SJSA1 (cell line): ENCODE results near the gene RFX1. TPM values are rescaled to one million over a fixed set of nuclear protein-coding genes. Genes with fewer than 3 reads are reported as not detected.

Experiments used
- DNase-seq, 2 experiments: peaks; one replicate each; pipeline ENCODE4 v3.0.0-alpha.2; 2015 to 2020; ENCODE audit warnings: low spot score in 2 of 2, low read depth in 1 of 2
- H3K27ac ChIP-seq: fragments of 250-450 bp; sonication (Bioruptor Pico); 2 replicates; pipeline ENCODE4 v1.5.1; 2020; ENCODE audit warnings: mild to moderate bottlenecking, moderate library complexity
- H3K27me3 ChIP-seq: fragments of 250-450 bp; sonication (Bioruptor Pico); replicated peaks from 2 replicates; pipeline ENCODE4 v1.5.1; 2020; ENCODE audit warnings: mild to moderate bottlenecking, moderate library complexity
- H3K36me3 ChIP-seq: fragments of 250-450 bp; sonication (Bioruptor Pico); 2 replicates; pipeline ENCODE4 v1.5.1; 2020; ENCODE audit warnings: mild to moderate bottlenecking
- H3K4me1 ChIP-seq: fragments of 250-450 bp; sonication (Bioruptor Pico); replicated peaks from 2 replicates; pipeline ENCODE4 v1.6.1; 2021; ENCODE audit warnings: mild to moderate bottlenecking
- H3K4me3 ChIP-seq: fragments of 250-450 bp; sonication (Bioruptor Pico); 2 replicates; pipeline ENCODE4 v1.5.1; 2020; ENCODE audit warnings: mild to moderate bottlenecking
- H3K9me3 ChIP-seq: fragments of 250-450 bp; sonication (Bioruptor Pico); replicated peaks from 2 replicates; pipeline ENCODE4 v1.5.1; 2020; ENCODE audit warnings: mild to moderate bottlenecking
- total RNA-seq: library from RNA; depleted of rRNA; stranded (reverse); fragments of >200 nt; shearing (Covaris generic); gene quantifications from 2 replicates; pipeline ENCODE4 v1.2.3, GENCODE V29; 2014

Gene RFX1
- total RNA-seq, 1 experiment from 2014 or later, result 2.6 TPM

DNA sequence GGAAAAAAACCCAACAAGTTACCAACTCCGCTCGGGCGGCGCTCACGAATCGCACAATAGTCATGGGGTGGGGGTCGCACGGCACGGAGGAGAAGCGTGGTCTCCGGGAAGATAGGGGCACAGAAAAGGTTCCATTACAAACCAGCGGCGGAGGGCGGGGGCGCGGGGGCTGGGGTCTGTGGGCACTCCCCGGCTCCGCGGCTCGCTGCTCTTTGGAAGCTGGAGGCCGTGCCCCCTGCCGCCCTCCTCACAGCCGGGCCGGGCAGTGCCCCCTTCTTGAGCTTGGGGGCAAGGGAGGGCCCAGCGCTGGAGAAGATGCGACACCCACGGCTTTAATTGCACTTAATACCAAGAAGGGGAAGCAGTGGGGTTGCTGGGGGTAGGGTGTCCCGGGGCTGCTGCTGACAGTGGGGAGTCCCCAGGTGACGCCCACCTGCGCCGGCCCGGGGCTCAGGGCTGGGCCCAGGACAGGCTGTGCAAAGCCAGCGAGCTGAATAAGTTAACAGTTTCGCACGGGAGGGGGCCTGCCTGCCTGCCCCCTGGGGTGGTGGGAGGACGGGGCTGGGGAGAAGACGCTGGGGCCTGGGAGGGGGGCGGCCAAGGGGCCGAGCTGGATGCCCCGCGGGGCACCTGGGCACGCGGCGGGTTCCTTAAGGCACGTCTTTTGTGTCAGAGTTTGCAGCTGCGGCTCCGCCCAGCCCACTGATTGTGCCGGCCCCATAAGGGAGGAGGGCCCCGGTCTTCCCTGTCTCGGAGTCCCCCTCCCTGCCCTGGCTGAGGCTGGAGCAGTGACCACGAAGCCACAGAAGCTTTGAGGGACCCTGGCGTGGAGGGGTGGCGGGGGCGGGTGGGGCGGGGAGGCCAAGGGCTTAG, 44.1 kb downstream of the RFX1 start:
- no peaks in the 10 kb centered on the region for H3K9me3 ChIP-seq
- H3K4me1 ChIP-seq, result peaks cover 16% of the 10 kb centered on the region
- H3K27me3 ChIP-seq, result no peaks in the 10 kb centered on the region
- DNase-seq, result no peak
- H3K36me3 ChIP-seq, result peaks cover 65% of the 10 kb centered on the region
- no peak overlapping the region for H3K27ac ChIP-seq
- H3K4me3 ChIP-seq, result no peak overlapping the region

DNA sequence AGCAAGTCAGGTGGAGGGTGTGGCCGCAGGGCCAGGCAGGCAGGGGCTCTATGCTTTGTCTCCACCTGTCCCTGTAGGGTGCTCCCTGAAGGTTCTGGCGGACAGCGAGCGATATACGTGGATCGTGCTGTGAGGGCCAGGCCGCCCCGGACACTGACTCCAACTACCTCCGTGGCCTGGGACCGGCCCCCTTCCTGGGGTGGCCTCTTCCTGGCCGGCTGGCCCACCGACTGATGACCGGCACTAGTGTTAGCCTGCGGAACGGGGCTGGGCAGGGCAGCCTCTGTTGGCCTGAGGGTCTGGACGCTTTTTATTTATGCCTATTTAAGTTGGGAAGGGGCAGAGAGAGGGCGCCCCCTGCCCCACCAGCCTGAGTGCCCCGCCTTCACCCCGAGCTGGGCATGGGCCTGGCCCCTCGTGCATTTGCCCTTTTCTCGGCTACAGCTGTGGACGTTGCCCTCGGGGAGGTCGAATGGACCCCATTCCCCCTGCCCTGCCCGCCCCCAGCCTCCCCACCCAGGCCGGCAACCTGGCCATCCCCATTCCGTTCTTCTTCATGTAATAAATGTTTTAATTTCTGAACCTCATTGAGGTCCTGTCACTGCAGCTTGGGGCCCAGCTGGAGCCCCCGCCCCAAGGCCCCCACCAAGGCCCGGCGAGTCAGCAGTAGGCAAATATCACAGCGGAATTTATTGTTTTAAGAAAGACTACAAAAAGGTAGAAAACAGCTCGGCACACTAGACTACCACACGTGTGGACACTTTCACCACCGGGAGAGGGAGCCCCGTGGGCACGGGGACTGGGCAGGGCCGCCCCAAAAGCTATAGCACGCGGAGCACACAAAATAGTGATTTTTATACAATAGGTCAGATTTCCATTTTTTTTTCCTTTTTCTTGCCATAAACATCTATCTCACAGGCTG, 45.0 kb downstream of the RFX1 start:
- Histone ChIP-seq H3K9me3 (no peaks in the 10 kb centered on the region), H3K27ac (no peak overlapping the region)
- no peak for DNase-seq

DNA sequence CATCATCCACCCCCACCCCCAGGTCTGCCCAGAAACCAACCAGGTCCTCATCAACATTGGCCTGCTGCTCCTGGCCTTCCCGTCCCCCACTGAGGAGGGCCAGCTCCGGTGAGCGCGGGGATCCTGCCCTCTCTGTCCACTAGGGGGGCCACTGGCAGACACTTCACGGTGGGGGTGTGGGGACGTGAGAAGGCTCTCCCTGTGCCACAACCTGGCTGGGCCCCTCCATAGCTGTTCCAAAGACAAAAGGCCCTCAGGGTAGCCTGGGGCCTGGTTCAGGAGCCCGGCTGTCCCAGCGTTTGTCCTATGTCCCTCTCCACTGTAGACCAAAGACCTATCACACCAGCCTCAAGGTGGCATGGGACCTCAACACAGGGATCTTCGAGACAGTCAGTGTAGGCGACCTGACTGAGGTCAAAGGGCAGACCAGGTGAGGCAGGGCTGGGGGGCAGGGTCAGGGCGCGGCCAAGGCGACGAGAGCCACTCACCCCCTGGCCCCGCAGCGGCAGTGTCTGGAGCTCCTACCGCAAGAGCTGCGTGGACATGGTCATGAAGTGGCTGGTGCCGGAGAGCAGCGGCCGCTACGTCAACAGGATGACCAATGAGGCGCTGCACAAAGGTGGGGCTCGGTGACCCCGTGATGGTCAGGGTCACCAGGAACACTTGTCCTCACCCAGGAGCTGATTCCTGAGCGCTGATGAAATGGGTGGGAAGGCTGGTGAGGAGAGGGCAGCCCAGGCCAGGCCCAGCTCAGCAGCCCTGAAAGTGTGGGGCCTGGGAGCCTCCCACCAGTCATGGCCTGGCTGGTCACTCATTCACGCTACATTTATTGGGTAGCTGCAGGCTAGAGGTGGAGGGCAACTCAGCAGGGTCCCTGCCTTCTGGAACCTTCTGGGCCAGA, 45.9 kb downstream of the RFX1 start:
- peaks cover 10% of the 10 kb centered on the region for H3K4me1 ChIP-seq
- peaks cover 69% of the 10 kb centered on the region for H3K36me3 ChIP-seq
- H3K9me3 ChIP-seq, result no peaks in the 10 kb centered on the region
- H3K27ac ChIP-seq, result no peak overlapping the region
- DNase-seq, result no peak
- no peaks in the 10 kb centered on the region for H3K27me3 ChIP-seq
- H3K4me3 ChIP-seq, result no peak overlapping the region

More for the DNA sequence above, 45.0 kb downstream of the RFX1 start:
- H3K36me3 ChIP-seq, result peaks cover 66% of the 10 kb centered on the region
- H3K4me1 ChIP-seq, result peaks cover 16% of the 10 kb centered on the region
- no peak overlapping the region for H3K4me3 ChIP-seq
- no peaks in the 10 kb centered on the region for H3K27me3 ChIP-seq

DNA sequence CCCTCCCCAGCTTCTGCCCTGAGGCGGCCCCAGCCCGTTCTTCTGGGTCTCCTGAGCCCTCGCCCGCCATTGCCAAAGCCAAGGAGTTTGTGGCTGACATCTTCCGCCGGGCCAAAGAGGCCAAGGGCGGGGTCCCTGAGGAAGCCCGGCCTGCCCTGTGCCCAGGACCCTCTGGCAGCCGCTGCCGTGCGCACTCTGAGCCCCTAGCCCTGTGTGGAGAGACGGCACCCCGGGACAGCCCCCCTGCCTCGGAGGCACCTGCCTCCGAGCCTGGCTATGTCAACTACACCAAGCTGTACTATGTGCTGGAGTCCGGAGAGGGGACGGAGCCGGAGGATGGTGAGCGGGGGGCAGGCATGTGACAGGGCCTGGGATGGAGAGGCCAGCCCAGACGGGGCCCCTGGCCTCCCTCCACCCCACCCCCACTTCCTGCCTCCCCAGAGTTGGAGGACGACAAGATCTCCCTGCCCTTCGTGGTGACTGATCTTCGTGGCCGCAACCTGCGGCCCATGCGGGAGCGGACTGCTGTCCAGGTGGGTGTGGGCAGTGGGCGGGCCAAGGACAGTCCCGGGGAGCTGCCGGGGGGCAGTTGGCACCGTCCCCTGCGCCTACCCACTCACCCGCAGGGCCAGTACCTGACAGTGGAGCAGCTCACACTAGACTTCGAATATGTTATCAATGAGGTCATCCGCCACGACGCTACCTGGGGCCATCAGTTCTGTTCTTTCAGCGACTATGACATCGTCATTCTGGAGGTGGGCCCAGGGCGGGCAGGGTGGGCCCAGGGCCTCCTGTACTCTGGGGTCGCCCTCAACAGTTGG, 46.8 kb downstream of the RFX1 start:
- no peak overlapping the region for H3K27ac ChIP-seq
- no peak overlapping the region for H3K4me3 ChIP-seq
- no peaks in the 10 kb centered on the region for H3K9me3 ChIP-seq
- no peaks in the 10 kb centered on the region for H3K27me3 ChIP-seq
- DNase-seq, result no peak
- peaks cover 78% of the 10 kb centered on the region for H3K36me3 ChIP-seq
- H3K4me1 ChIP-seq, result peaks cover 2% of the 10 kb centered on the region

DNA sequence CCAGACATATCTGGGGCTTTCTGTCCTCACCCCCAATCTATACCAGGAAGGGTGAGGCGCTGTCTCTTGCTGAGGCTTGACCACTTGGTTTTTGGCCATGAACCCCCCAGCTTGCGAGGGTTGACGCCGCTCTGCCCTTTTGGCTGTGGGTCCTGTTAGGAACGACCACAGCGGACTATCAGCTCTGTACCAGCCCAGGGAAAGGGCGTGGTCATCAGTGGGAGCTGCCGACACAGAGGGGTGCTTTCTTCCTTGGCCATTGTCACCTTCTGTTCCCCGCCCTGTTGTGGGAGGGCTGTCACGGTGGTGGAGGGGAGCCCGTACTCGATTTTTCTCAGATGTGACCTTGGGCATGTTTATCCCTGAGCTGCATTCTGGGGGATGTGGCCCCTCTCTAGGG, 48.1 kb downstream of the RFX1 start:
- Histone ChIP-seq H3K36me3 (peaks cover 81% of the 10 kb centered on the region), H3K4me1 (peaks cover 9% of the 10 kb centered on the region), H3K4me3 (no peak overlapping the region), H3K9me3 (no peaks in the 10 kb centered on the region), H3K27me3 (no peaks in the 10 kb centered on the region), H3K27ac (no peak overlapping the region)
- no peak for DNase-seq

DNA sequence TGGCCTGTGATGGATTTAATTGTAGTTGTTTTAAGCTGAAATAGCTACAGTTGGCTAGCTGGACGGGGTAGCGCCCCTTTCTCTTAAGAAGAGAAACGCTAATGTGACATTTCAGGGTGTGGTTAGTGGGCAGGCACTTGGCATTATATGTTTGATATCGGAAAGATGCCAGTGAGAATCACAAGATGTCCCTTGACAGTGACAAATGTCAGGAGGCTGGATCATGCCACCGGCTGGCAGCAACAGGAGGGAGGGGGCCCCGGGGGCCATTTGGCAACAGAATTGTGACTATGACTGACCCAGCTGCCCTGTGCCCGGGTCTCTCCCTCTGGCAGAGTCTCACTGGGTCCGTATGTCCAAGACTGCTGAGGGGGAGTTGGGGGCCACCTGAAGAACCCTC, 49.1 kb downstream of the RFX1 start:
- Histone ChIP-seq H3K4me1 (peaks cover 11% of the 10 kb centered on the region), H3K4me3 (no peak overlapping the region), H3K27ac (no peak overlapping the region), H3K27me3 (no peaks in the 10 kb centered on the region), H3K36me3 (peaks cover 77% of the 10 kb centered on the region), H3K9me3 (no peaks in the 10 kb centered on the region)
- DNase-seq, result no peak

DNA sequence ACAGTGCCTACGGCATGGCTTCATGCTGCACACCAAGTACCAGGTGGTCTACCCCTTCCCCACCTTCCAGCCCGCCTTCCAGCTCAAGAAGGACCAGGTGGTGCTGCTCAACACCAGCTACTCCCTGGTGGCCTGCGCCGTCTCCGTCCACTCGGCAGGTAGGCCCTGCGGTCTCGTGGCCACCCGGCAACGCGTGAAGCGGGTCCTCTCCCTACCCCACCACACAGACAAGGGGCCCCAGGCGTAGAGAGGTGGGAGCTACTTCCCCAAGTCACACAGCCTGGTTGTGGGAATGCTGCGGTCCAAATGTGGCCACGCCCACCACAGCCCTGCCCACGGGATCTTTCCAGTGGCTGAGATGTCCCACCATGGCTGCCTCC, 49.8 kb downstream of the RFX1 start:
- H3K9me3 ChIP-seq, result no peaks in the 10 kb centered on the region
- H3K27ac ChIP-seq, result no peak overlapping the region
- no peaks in the 10 kb centered on the region for H3K27me3 ChIP-seq
- no peak for DNase-seq
- H3K36me3 ChIP-seq, result peaks cover 73% of the 10 kb centered on the region
- H3K4me1 ChIP-seq, result peaks cover 14% of the 10 kb centered on the region
- no peak overlapping the region for H3K4me3 ChIP-seq

DNA sequence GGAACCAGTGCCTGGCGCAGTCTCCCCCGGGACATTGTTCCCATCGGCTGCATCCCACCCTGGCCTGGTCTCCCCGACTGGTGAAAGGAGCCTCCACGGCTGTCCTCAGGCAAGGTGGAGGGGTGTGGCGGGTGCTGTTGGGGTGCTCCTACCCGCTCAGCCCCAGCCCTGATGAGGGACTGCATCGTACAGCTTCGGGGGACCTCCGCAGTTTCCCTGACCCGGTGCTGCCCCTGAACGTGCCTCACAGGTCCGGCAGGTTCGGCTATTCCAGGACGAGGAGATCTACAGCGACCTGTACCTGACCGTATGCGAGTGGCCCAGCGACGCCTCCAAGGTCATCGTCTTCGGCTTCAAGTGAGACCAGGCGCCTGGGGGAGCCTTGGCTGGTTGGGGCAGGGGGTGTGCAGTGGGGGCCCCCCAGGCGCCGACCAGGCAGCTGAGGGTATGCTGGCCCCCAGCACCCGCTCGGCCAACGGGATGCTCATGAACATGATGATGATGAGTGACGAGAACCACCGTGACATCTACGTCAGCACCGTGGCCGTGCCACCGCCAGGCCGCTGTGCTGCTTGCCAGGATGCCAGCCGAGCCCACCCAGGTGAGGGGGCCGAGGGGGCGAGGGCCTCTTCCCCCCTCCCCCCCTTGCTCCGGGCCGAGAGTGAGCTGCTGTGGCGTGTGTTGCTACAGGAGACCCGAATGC, 50.3 kb downstream of the RFX1 start:
- DNase-seq, result no peak
- Histone ChIP-seq H3K4me1 (peaks cover 14% of the 10 kb centered on the region), H3K36me3 (peaks cover 71% of the 10 kb centered on the region), H3K27ac (no peak overlapping the region), H3K9me3 (no peaks in the 10 kb centered on the region), H3K4me3 (no peak overlapping the region), H3K27me3 (no peaks in the 10 kb centered on the region)

DNA sequence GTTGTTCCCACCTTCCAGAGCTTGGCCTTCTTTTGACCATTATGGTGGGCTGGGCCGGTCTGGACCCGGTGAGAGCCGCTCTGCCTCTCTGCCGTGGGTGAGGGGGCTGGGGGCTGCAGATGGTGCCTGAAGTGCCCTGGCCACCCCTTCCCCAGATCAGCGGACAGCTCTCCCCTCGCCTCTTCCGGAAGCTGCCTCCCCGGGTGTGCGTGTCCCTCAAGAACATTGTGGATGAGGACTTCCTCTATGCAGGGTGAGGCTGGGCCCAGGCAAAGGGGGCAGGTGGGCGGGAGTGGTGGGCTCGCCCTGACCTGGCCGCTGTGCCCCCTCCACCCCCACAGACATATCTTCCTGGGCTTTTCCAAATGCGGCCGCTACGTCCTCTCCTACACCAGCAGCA, 51.9 kb downstream of the RFX1 start:
- Histone ChIP-seq H3K27me3 (no peaks in the 10 kb centered on the region), H3K4me1 (peaks cover 14% of the 10 kb centered on the region), H3K9me3 (no peaks in the 10 kb centered on the region), H3K36me3 (peaks cover 55% of the 10 kb centered on the region), H3K27ac (no peak overlapping the region), H3K4me3 (no peak overlapping the region)
- DNase-seq, result no peak

DNA sequence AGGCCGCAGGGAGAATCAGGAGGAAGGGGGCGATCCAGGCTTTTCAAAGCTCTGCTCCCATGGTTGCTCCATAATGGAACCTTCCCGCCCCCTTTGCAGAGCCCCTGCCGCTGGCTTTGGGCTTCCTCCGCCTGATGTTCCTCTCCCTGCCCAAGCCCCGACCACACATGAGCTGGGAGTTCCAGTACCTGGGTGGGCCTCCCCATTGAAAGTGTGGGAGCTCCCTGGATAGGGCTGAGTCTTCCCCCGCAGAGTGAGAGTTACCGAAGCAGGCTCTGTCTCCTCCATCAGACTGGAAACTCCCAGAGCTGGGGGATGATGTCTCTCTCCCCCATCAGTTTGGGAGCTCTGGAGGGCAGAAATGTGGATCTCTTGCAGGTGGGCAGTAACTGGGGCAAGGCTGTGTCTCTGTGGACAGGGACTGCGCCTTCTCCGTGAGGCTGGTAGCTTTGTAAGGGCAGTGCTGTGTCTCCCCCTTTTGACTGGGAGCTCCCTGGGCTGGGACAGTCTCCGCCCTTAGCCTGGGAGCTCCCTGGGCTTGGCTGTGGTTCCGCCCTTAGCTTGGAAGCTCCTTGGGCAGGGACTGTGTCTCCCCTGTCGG, 53.1 kb downstream of the RFX1 start:
- peak; percentile 44 to 63 for DNase-seq
- H3K36me3 ChIP-seq, result peaks cover 43% of the 10 kb centered on the region
- no peaks in the 10 kb centered on the region for H3K27me3 ChIP-seq
- H3K4me3 ChIP-seq, result peak overlapping the region; percentile 61
- no peak overlapping the region for H3K27ac ChIP-seq
- H3K9me3 ChIP-seq, result no peaks in the 10 kb centered on the region
- peaks cover 14% of the 10 kb centered on the region for H3K4me1 ChIP-seq

DNA sequence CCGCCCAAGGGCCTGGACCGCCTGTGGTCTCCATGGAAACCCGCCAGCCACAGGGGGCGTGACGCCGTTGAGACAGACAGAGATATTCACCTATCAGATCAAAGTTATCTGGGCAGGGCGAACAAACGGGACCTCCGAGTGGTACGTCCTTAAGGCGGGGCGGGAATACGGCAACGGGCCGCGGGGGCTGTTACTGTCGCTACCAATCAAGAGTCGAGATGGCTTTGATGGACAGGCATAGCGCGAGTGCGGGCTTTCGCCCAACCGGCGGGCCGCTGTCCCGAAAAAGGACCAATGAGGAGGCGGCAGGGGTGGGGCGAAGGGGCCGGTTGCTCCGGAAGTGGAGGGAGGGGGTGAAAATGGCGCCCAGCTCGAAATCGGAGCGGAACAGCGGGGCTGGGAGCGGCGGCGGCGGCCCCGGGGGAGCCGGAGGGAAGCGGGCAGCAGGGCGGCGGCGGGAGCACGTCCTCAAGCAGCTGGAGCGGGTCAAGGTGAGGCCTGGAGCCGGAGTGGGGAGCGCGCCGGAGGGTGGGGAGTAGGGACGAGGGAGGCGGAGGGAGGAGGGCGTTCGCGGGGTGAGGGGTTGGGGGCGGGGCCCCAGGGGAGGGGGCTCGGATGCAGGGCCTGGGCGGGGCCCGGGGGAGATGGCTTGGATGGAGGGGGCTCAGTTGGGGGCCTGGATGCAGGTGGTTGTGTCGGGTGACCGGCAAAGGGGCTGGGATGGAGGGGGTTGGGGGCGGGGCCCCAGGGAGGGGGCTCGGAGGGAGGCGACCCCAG, 53.8 kb downstream of the RFX1 start, which contains the start of gene DCAF15:
DCAF15 (plus strand) TSS at position 356 of the 777 bp plus-strand sequence; CDS start at position 360, 4 bp downstream.
- Histone ChIP-seq H3K4me3 (peak within 1 kb of the TSS; percentile 61), H3K36me3 (peaks cover 36% of the 10 kb centered on the region), H3K4me1 (peaks cover 14% of the 10 kb centered on the region), H3K9me3 (no peaks in the 10 kb centered on the region), H3K27me3 (no peaks in the 10 kb centered on the region), H3K27ac (peak within 1 kb of the TSS; percentile 81)
- peak; percentile 98 to 100 for DNase-seq
